HepG2 (cell line): ENCODE measurements around the gene UGGT1. TPM values are rescaled to one million over a fixed set of nuclear protein-coding genes. Genes with fewer than 3 reads are reported as not detected.

Source experiments
- ATAC-seq: fragments of 200-7000 bp; cut with Tn5 transposase; 3 replicates; pipeline ENCODE4 v1.9.1; 2020; ENCODE audit warnings: mild to moderate bottlenecking, moderate library complexity
- BruUV-seq: library from RNA; stranded (reverse); fragments of 400-500 nt; replicated peaks from 2 replicates; lab custom pipeline; 2021; lab: Mats Ljungman, UMichigan
- CTCF ChIA-PET: fragments of 300-600 bp; formaldehyde crosslinking; extraction: SDS; loops from one replicate; lab custom pipeline; 2021; ENCODE audit warnings: low total read pairs, inconsistent platforms, low intra/inter-chr PET ratio; lab: Yijun Ruan, JAX
- POLR2A ChIA-PET: fragments of 350-600 bp; sonication (Branson Sonifier 250); formaldehyde crosslinking; loops from one replicate; lab custom pipeline; 2020; ENCODE audit warnings: antibody characterized with exemption, inconsistent platforms; lab: Yijun Ruan, JAX
- DNase-seq: peaks from one replicate; pipeline ENCODE4 v3.0.0-alpha.2; 2015; ENCODE audit warnings: low spot score
- FAIRE-seq: peaks from 3 replicates; lab custom pipeline; 2011; peaks lifted over from hg19 to GRCh38; lab: Jason Lieb, UNC
- H2AFZ ChIP-seq: one replicate; pipeline ENCODE4 v1.6.1; 2011; ENCODE audit warnings: low read length, inconsistent platforms
- H3K27ac ChIP-seq: fragments of 300-600 bp; 3 replicates; pipeline ENCODE4 v1.8.0; 2011; ENCODE audit warnings: mixed run types, mild to moderate bottlenecking, mixed read lengths, low read length, inconsistent platforms; ENCODE audit not compliant: insufficient read depth; ENCODE audit errors: extremely low read length
- H3K27me3 ChIP-seq, 2 experiments: fragments of 200-600 bp in 1 of 2; 2 replicates in 1 of 2; 3 replicates in 1 of 2; pipeline versions ENCODE4 v1.6.0 to v1.8.0; 2011; ENCODE audit warnings: low read length in 2 of 2, mild to moderate bottlenecking in 2 of 2, moderate library complexity in 2 of 2, inconsistent platforms in 1 of 2; ENCODE audit not compliant: insufficient read depth in 2 of 2, control insufficient read depth in 1 of 2
- H3K36me3 ChIP-seq, 2 experiments: fragments of 200-600 bp in 1 of 2; replicated peaks in 1 of 2; 2 replicates in 1 of 2; 3 replicates in 1 of 2; pipeline versions ENCODE4 v1.5.1 to v1.8.0; 2011; ENCODE audit warnings: low read length in 2 of 2, inconsistent platforms in 1 of 2; ENCODE audit not compliant: insufficient read depth in 2 of 2, control insufficient read depth in 1 of 2
- H3K4me1 ChIP-seq: 2 replicates; pipeline ENCODE4 v1.5.1; 2012; ENCODE audit warnings: low read length, inconsistent platforms; ENCODE audit not compliant: insufficient read depth
- H3K4me2 ChIP-seq: 2 replicates; pipeline ENCODE4 v1.6.0; 2011; ENCODE audit warnings: low read depth, low read length, inconsistent platforms
- H3K4me3 ChIP-seq, 3 experiments: fragments of 200-600 bp in 1 of 3; sonication (generic), shearing (Covaris generic) in 1 of 3; replicated peaks in 1 of 3; 2 replicates each; pipeline ENCODE4 v1.5.1; 2011 to 2016; ENCODE audit warnings: low read length in 3 of 3, inconsistent platforms in 2 of 3, low read depth in 2 of 3, mild to moderate bottlenecking in 2 of 3, control low read depth in 1 of 3, mixed read lengths in 1 of 3; ENCODE audit not compliant: insufficient read depth in 1 of 3
- H3K79me2 ChIP-seq: one replicate; pipeline ENCODE4 v1.6.1; 2011; ENCODE audit warnings: low read length, inconsistent platforms; ENCODE audit not compliant: insufficient read depth
- H3K9ac ChIP-seq: 2 replicates; pipeline ENCODE4 v1.6.0; 2011; ENCODE audit warnings: mild to moderate bottlenecking, low read depth, low read length, inconsistent platforms; ENCODE audit not compliant: insufficient read depth
- H3K9me3 ChIP-seq: 2 replicates; pipeline ENCODE4 v1.5.1; 2012; ENCODE audit warnings: mild to moderate bottlenecking, low read length
- H4K20me1 ChIP-seq: 2 replicates; pipeline ENCODE4 v1.6.0; 2011; ENCODE audit warnings: inconsistent platforms, mild to moderate bottlenecking, low read length, moderate library complexity; ENCODE audit not compliant: insufficient read depth
- CC2D1A ChIP-seq: sonication (generic); formaldehyde crosslinking; IDR thresholded peaks from 2 replicates; pipeline ENCODE4 v1.8.1; 2023; ENCODE audit warnings: mild to moderate bottlenecking, missing genetic modification reagents
- RXRB ChIP-seq: IDR thresholded peaks from 2 replicates; pipeline ENCODE4 v1.6.1; 2016; ENCODE audit warnings: borderline replicate concordance, missing genetic modification reagents, missing compliant biosample characterization
- ZFY ChIP-seq: sonication (generic); formaldehyde crosslinking; IDR thresholded peaks from 2 replicates; pipeline ENCODE4 v1.4.0; 2020; ENCODE audit warnings: missing genetic modification reagents
- ZHX1 ChIP-seq: sonication (generic); formaldehyde crosslinking; IDR thresholded peaks from 2 replicates; pipeline ENCODE4 v1.8.1; 2022; ENCODE audit warnings: low read depth, mild to moderate bottlenecking, missing genetic modification reagents
- WGBS: methylation state at CpG from one replicate; pipeline ENCODE4 v1.1.6; 2017; ENCODE audit warnings: low lambda C conversion rate; 5-methylcytosine and 5-hydroxymethylcytosine counted together
- in situ Hi-C: cut with HindIII; loops from 2 replicates; pipeline ENCODE4 v1.10.0; 2017; ENCODE audit warnings: low pct_unique_long_range_greater_than_20kb; ENCODE audit not compliant: extremely low pct_ligation_motif_present
- intact Hi-C: fragments of 100-400 bp; cut with micrococcal nuclease; formaldehyde crosslinking; loops from one replicate; pipeline ENCODE4 v1.10.0; 2022; ENCODE audit not compliant: unreplicated experiment
- polyA plus RNA-seq, 8 experiments: library from polyadenylated mRNA; depleted of rRNA in 3 of 8; stranded (reverse) in 7 of 8; unstranded in 1 of 8; fragments of >200 nt; fragmentation: Illumina TruSeq in 4 of 8; extraction: Trizol in 4 of 8; gene quantifications; 2 replicates each; pipeline versions ENCODE4 v1.2.1 to v1.2.3, GENCODE V29; 2011 to 2016; ENCODE audit warnings: low read depth in 4 of 8, missing spikeins in 1 of 8, mixed read lengths in 1 of 8; ENCODE audit not compliant: insufficient read depth in 1 of 8
- total RNA-seq, 5 experiments: library from RNA; depleted of rRNA; stranded (reverse); fragments of >200 nt; fragmentation: Illumina TruSeq; extraction: Trizol; gene quantifications; 2 replicates each; pipeline ENCODE4 v1.2.3, GENCODE V29; 2016; ENCODE audit warnings: low read depth in 1 of 5
- TF ChIP-seq, protein P1 (sequence below): sonication (generic); formaldehyde crosslinking; IDR thresholded peaks from 2 replicates; pipeline ENCODE4 v1.5.1; 2020; ENCODE audit warnings: mild to moderate bottlenecking, missing genetic modification reagents, borderline replicate concordance

Gene UGGT1
- total and polyA plus RNA-seq, 2 of the 13 experiments (the other 11 are each of a cell fraction or from before 2014, with no cell fraction given), result 35.8 to 83.2 TPM

DNA sequence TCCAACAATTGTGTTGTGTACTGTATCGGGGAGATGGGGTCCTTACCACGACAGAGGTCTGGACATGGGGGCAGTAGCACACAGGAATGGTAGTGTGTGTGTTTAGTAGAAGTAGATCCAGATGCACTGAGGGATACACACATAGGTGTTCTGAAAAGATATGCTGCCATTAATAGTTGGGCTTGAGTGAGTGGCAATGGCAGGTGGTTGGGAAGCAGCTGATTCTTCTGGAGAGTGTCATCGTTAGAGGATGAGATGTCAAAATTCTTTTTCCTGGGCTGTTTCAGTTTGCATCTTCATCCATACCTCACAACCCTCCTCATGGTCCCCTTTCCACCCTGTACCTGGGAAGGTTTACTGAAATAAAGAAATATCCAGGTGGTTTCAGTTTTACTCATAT is 66.6 kb downstream of the UGGT1 start:
- WGBS, result 98% methylated on average over 3 of the region's 3 CpGs
- intact Hi-C loops (loop anchor here (10.0 kb wide), 1 partner anchor 53 kb away; no protein-coding TSS in a partner anchor), in situ Hi-C loops (no loop called here)
- ChIA-PET POLR2A (no interaction called here), CTCF (no interaction called here)
- Histone ChIP-seq H3K79me2 (no peaks in the 10 kb centered on the region), H3K4me3 (no peak overlapping the region), H3K27ac (no peak overlapping the region), H3K9me3 (no peaks in the 10 kb centered on the region), H2AFZ (no peak overlapping the region), H3K27me3 (no peaks in the 10 kb centered on the region), H3K36me3 (peaks cover 18 to 87% of the 10 kb centered on the region in 2 experiments), H3K4me2 (no peak overlapping the region), H4K20me1 (no peaks in the 10 kb centered on the region), H3K9ac (no peak overlapping the region), H3K4me1 (peaks cover 17% of the 10 kb centered on the region)
- DNase-seq (no peak), ATAC-seq (no peak), FAIRE-seq (no peak)
- no TSS peak for BruUV-seq
- TF ChIP-seq RXRB (no peak), ZFY (no peak)
- TF ChIP-seq, protein P1, sequence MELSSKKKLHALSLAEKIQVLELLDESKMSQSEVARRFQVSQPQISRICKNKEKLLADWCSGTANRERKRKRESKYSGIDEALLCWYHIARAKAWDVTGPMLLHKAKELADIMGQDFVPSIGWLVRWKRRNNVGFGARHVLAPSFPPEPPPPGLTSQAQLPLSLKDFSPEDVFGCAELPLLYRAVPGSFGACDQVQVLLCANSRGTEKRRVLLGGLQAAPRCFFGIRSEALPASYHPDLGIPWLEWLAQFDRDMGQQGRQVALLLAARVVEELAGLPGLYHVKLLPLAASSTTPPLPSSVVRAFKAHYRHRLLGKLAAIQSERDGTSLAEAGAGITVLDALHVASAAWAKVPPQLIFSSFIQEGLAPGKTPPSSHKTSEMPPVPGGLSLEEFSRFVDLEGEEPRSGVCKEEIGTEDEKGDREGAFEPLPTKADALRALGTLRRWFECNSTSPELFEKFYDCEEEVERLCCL (CRISPR knock-in tag), result no peak

- no peak overlapping the region for H2AFZ ChIP-seq
- peaks cover 17% of the 10 kb centered on the region for H3K4me1 ChIP-seq
- no peaks in the 10 kb centered on the region for H3K27me3 ChIP-seq
- in situ Hi-C loops, result no loop called here
- H4K20me1 ChIP-seq, result no peaks in the 10 kb centered on the region
- 96% methylated on average over 1 of the region's 1 CpG for WGBS
- POLR2A ChIA-PET, result no interaction called here
- H3K9me3 ChIP-seq, result no peaks in the 10 kb centered on the region
- no peak overlapping the region for H3K4me2 ChIP-seq
- no peak for FAIRE-seq
- no peak for ATAC-seq
- no peak overlapping the region for H3K27ac ChIP-seq
- H3K79me2 ChIP-seq, result no peaks in the 10 kb centered on the region
- peaks cover 18 to 85% of the 10 kb centered on the region in 2 experiments for H3K36me3 ChIP-seq
- no peak overlapping the region for H3K4me3 ChIP-seq
- TF ChIP-seq ZHX1 (CRISPR knock-in tag) (no peak), CC2D1A (no peak)
- TF ChIP-seq, all 625 proteins: peak for 0
- no TSS peak for BruUV-seq
- CTCF ChIA-PET, result no interaction called here
- no peak for DNase-seq
- no peak overlapping the region for H3K9ac ChIP-seq
- intact Hi-C loops, result loop anchor here (10.0 kb wide), 1 partner anchor 53 kb away; no protein-coding TSS in a partner anchor
These were observed 67.2 kb downstream of the UGGT1 start for GRCh38 chr2:128158176-128158575.
